CD4-positive, alpha-beta T cell treated with Interferon gamma for 1 hour (primary cell): ENCODE measurements around the gene SGCE.

ENCODE experiments used
- DNase-seq: peaks from one replicate; pipeline ENCODE4 v3.0.0-alpha.2; 2020

The SGCE gene

GRCh38 chr7:94658826-94659225 is 2.9 kb upstream of the SGCE start:
- no peak for DNase-seq

- DNase-seq: peak; percentile 98
Observed at GRCh38 chr7:94657771-94658693, 2.1 kb upstream of the SGCE start.

GRCh38 chr7:94656925-94657731 is 1.2 kb upstream of the SGCE start:
- no peak for DNase-seq

GRCh38 chr7:94656658-94656924 is 658 bp upstream of the SGCE start:
- DNase-seq: no peak

DNA sequence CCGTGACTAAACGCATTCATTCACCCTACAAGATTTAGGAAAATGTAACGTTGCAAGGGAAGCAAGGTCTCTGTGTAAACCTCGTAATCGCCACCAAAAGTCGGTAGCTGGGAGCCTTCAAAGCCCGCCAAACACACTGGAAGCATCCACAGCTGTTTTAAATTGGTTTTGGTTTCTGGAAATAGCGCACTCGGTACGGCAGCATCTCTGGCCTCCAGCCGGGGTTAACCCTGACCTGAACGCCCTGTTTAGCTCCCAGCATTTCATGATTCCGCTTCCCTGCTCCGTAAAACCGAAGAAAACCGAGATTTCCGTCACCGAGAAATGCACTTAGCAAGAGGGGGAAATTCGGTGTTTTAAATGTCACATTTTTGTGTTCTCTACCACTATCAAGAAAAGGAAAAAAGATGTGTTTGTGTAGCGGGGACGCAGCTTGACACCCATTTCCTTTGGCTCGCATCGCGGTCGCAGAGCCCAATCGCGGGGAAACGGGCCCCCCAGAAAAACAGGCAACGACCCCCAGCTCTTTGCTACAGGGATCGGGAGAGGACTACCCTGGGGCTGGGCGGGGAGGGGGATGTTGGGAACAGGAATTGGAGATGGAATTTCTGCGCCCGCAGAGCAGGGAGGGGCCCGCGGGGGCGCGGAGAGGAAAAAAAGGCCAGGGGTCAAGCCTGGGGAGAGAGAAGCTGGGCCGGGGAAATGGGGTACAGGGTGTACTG is 646 bp downstream of the SGCE start:
- DNase-seq: no peak

DNA sequence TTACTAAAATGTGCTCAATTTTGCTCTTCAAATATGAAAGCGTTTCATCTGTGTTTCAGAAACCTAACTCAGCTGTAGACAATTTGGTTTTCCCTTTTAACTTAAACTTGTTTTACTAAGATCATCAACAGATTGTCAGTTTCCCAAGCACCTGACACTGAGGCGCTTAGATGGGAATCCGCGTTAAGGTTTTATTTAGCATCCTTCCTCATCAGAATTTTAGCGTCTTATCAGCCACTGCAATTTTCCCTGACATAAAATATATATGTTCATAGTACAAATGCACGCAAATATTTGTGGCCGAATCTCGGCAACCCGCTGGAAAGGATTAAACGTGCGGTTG is 1.2 kb downstream of the SGCE start:
- DNase-seq: no peak

GRCh38 chr7:94650147-94651051 is 5.5 kb downstream of the SGCE start:
- no peak for DNase-seq

DNA sequence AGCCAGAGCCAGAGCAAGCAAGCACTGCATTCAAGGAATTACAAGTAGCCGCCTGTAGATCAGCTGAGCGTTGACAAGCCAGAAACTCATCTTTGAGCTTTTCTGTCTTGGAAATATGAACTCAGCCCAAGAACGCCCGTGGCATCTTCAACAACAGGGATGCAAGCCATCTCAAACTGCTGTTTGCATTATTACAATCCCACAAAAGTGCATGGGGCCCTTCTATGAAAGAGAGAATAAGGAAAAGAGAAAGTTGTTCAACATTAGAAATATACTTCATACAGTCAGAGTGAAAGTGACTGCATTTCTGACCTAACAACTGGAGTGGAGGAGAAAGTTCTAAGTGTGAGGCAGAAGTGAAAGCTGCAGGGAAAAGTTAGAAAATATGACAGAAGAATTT is 6.5 kb downstream of the SGCE start:
- DNase-seq: no peak

- DNase-seq: no peak
Observed at GRCh38 chr7:94648731-94649130, 7.2 kb downstream of the SGCE start.

GRCh38 chr7:94647295-94647694 is 8.6 kb downstream of the SGCE start:
- no peak for DNase-seq

- DNase-seq: no peak
Observed at GRCh38 chr7:94643771-94644545, 12.0 kb downstream of the SGCE start.

GRCh38 chr7:94642838-94643653 is 12.9 kb downstream of the SGCE start:
- no peak for DNase-seq

DNA sequence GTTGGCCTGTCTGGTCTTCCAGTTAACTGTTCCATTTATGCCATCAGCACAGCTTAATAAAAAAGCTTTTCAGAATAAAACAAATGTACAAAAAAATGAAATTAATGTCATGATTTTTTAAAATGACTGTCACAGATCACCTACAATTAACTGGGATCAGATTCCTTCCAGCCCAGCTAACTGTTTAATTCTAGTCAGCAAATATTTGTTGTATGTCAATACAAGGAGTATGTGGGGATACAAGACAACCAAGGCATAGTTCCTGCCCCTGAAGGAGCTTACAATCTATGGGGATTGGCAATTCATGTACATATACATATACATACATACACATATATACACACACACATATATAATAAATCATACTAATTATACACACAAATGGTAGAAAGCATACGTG is 16.5 kb downstream of the SGCE start:
- no peak for DNase-seq

DNA sequence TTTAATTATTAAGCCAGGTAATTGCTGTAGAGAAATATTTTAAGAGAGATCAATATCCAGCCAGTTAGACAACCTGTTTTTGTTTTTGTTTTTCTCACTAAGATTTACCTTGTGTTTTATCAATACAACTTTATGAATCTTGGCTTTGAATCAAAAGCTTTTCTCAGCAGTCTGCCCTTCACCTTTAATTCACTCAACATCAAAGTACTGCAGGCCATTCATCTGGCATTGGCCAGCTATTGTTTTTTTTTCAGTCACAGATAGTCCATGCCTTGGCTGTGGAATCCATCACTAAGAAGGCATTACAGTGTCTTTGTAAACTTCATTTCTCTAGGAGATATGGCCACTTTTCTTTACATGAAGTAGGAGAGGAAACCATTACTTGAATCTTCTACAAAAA is 20.2 kb downstream of the SGCE start:
- no peak for DNase-seq

GRCh38 chr7:94634502-94634901 is 21.4 kb downstream of the SGCE start:
- DNase-seq: no peak

- no peak for DNase-seq
Observed at GRCh38 chr7:94633687-94634086, 22.2 kb downstream of the SGCE start.

GRCh38 chr7:94633014-94633341 is 23.0 kb downstream of the SGCE start:
- no peak for DNase-seq

DNA sequence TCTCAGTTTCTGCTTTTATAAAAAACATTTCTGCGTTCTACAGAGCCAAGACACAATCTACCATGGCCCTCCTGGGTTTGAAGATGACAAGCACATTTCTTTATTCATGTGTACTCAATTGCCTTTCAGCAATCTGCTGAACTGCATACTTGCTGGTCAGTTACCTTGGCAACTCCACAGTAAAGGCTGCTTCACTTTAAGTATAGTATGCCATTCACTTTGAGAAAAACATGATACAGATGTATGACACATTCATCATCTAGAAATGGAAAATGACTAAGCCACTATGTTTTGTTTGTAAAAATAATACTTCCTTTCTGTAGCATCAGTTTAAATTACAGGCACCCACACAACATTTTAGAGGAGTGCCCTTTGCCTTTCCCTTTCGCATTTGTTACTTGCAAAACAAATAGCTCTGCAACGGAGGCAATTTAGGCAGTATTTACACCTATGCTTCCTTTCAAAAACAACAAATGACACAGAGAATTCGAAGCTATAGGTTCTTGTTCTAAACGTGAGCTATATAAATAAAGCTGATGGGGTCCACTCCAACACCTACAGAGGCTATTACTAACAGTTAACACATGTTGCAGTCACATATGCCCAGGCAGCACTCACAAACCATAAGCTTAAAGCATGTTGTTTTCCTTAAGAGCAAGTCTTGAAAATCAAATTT is 23.5 kb downstream of the SGCE start:
- no peak for DNase-seq

DNA sequence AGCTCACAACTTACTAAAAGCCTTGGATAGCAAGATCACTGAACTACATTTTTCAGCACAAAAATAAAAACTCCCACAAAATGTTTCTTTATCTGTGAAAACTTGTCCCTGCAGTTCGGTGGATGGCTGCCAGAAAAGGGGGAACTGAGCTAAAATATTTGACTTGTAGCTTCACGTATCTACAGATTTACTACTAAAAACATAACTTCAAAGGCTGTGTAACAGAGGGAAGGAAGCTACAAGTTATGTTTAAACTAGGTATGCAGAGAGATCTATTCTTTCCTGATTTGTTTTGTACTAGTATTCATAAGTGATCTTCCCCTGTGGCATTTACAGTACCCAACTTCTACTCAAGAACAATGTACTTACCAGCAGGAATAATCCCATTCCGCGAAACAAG is 25.1 kb downstream of the SGCE start:
- no peak for DNase-seq

- DNase-seq: no peak
Observed at GRCh38 chr7:94623820-94624219, 32.1 kb downstream of the SGCE start.

DNA sequence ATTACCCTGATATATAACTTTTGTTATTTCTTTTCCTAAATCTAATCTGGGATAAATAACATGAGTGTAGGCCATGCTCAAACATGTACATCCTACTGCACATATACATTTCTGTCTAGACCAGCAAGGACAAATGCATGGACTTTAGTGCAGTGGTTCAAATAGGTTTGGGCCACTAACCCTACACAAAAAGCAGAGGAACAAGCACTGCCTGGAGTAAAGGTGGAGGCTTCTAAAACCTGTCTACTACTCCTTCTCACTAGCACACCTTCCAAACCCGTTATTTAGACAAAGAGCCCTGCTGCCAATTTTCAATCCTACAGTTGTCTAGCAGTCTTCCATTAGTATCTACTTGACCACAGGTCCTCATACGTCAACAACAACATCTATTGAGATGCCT is 34.8 kb downstream of the SGCE start:
- no peak for DNase-seq
